ENCODE measurements around the gene SPAG7.

SPAG7 gene

DNA sequence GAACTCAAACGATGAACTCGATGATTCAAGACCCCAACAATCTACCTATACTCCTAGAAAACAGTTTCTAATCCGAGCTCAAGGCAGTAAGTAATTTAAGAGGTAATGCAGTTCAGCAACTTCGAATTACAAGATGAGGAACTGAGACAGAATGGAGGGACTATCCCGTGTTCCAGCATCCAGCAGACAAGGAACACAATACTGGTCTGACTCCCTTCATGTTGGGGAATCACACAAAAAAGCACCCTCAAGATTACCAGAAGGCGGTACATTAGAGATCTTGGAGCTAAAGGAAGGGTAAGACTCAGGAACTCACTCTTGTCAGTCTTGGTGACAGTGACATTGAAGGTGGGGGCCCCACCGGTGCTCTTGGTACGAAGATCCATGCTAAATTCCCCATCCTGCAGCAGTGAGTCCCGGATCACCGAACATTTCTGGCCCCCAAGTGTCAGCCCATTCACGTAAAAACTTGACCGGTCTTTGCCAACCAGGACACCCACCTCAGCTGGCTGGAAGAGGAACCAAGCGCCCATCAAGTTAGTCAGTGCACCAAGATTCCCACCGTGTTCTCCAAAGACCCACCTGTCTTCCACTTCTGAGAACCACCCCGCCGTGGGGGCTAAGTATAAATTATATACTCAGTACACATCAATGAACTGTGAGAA lies 21.2 kb downstream of the SPAG7 start:
- Histone ChIP-seq H3K27me3 (ENCODE audit: insufficient read depth, low read length) (no peaks in the 10 kb centered on the region), H4K20me1 (ENCODE audit: insufficient read depth, low read length) (no peaks in the 10 kb centered on the region), H3K36me3 (ENCODE audit: insufficient read depth, low read length) (peaks cover 65% of the 10 kb centered on the region), H3K9me3 (ENCODE audit: low read length) (no peaks in the 10 kb centered on the region), H3K27ac (ENCODE audit: low read depth, low read length, poor library complexity, severe bottlenecking) (peak overlapping the region; percentile 100), H3K9ac (ENCODE audit: low read length) (peak overlapping the region; percentile 92), H3K4me3 (ENCODE audit: low read depth, low read length, poor library complexity, severe bottlenecking) (peak overlapping the region; percentile 84), H3K79me2 (ENCODE audit: insufficient read depth, low read length) (peaks cover 9% of the 10 kb centered on the region), H2AFZ (ENCODE audit: low read length) (no peak overlapping the region), H3K4me2 (ENCODE audit: low read length) (peak overlapping the region; percentile 75), H3K9me2 (ENCODE audit: low read depth, low read length) (no peaks in the 10 kb centered on the region), H3K4me1 (ENCODE audit: insufficient read depth, low read length, severe bottlenecking) (peaks cover 71% of the 10 kb centered on the region), H3F3A (ENCODE audit: insufficient read depth, low read length) (peaks cover 18% of the 10 kb centered on the region)
- TF ChIP-seq, protein P1, sequence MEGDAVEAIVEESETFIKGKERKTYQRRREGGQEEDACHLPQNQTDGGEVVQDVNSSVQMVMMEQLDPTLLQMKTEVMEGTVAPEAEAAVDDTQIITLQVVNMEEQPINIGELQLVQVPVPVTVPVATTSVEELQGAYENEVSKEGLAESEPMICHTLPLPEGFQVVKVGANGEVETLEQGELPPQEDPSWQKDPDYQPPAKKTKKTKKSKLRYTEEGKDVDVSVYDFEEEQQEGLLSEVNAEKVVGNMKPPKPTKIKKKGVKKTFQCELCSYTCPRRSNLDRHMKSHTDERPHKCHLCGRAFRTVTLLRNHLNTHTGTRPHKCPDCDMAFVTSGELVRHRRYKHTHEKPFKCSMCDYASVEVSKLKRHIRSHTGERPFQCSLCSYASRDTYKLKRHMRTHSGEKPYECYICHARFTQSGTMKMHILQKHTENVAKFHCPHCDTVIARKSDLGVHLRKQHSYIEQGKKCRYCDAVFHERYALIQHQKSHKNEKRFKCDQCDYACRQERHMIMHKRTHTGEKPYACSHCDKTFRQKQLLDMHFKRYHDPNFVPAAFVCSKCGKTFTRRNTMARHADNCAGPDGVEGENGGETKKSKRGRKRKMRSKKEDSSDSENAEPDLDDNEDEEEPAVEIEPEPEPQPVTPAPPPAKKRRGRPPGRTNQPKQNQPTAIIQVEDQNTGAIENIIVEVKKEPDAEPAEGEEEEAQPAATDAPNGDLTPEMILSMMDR (IDR thresholded peaks at IDR 0.05; ENCODE audit: low read length), result no peak
- TF ChIP-seq EZH2 (IDR thresholded peaks at IDR 0.05; ENCODE audit: borderline replicate concordance, low read length), result no peak

DNA sequence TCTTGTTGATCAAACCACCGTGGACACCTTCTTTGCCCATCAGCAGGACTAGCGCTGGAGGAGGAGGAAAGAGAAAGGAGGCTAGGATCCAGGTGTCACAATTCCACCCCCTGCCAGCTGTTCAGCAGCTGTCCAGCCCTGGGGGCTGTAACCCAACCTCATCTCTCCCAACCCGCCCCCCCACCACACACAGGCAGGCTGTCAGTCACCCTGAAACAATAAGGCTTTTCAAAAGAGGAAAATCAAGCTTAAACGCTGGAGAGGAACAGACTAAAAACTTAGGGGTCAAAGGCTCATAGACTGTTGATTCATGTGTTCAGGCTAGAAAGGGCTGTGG lies 21.7 kb downstream of the SPAG7 start:
- peaks cover 18% of the 10 kb centered on the region for H3F3A ChIP-seq (ENCODE audit: insufficient read depth, low read length)

DNA sequence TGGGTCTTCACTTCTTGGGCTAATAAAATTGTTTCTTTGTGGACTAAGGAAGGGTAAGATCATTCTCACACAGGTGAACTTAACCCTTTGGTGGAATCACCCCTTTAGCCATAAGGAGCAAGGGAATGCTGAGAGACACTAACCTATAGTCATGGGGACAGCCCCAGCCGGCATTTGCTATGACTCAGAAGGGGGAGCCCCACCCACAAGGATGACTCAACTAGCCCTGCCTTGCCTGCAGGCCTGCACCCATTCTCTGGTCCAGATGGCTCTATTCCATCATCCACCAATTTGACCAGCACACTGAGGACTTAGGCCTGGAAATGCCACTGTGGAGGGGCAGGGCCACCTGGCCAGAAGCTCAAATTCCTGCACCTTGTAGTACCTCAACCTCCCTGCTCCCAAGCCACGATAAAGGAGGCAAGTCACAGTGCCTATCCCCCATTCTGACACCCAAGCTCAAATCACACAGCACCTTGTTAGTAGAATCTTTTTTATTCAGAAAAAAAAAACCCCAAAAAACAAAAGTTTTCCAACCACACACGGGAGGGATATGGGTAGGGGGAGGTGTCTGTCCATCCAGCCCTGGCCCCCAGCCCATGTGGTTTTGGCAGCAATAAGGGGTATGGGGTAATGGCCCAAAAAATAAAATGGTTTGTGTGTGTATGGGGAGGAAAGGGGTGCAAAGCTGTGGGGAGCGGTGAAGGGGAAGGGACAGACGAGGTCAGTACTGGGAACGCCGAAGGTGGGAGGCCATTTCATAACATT lies 22.3 kb downstream of the SPAG7 start:
- H3K4me3 ChIP-seq (ENCODE audit: low read depth, low read length, poor library complexity, severe bottlenecking), result peak overlapping the region; percentile 84

More for the DNA sequence above, 21.7 kb downstream of the SPAG7 start:
- Histone ChIP-seq H3K9me2 (ENCODE audit: low read depth, low read length) (no peaks in the 10 kb centered on the region), H3K4me1 (ENCODE audit: insufficient read depth, low read length, severe bottlenecking) (peaks cover 73% of the 10 kb centered on the region), H3K27ac (ENCODE audit: low read depth, low read length, poor library complexity, severe bottlenecking) (peak overlapping the region; percentile 100), H3K4me2 (ENCODE audit: low read length) (peak overlapping the region; percentile 75), H3K36me3 (ENCODE audit: insufficient read depth, low read length) (peaks cover 67% of the 10 kb centered on the region), H3K9me3 (ENCODE audit: low read length) (no peaks in the 10 kb centered on the region), H3K27me3 (ENCODE audit: insufficient read depth, low read length) (no peaks in the 10 kb centered on the region), H3K4me3 (ENCODE audit: low read depth, low read length, poor library complexity, severe bottlenecking) (peak overlapping the region; percentile 84), H3K9ac (ENCODE audit: low read length) (peak overlapping the region; percentile 92), H3K79me2 (ENCODE audit: insufficient read depth, low read length) (peaks cover 13% of the 10 kb centered on the region), H2AFZ (ENCODE audit: low read length) (no peak overlapping the region), H4K20me1 (ENCODE audit: insufficient read depth, low read length) (no peaks in the 10 kb centered on the region)
- TF ChIP-seq, protein P1 (IDR thresholded peaks at IDR 0.05; ENCODE audit: low read length), result no peak
- no peak for TF ChIP-seq EZH2 (IDR thresholded peaks at IDR 0.05; ENCODE audit: borderline replicate concordance, low read length)

More for the DNA sequence above, 22.3 kb downstream of the SPAG7 start:
- no peak for TF ChIP-seq EZH2 (IDR thresholded peaks at IDR 0.05; ENCODE audit: borderline replicate concordance, low read length)
- TF ChIP-seq, protein P1 (IDR thresholded peaks at IDR 0.05; ENCODE audit: low read length), result no peak
- Histone ChIP-seq H2AFZ (ENCODE audit: low read length) (no peak overlapping the region), H4K20me1 (ENCODE audit: insufficient read depth, low read length) (no peaks in the 10 kb centered on the region), H3K4me1 (ENCODE audit: insufficient read depth, low read length, severe bottlenecking) (peaks cover 68% of the 10 kb centered on the region), H3K9me3 (ENCODE audit: low read length) (no peaks in the 10 kb centered on the region), H3K27ac (ENCODE audit: low read depth, low read length, poor library complexity, severe bottlenecking) (peak overlapping the region; percentile 83), H3K4me2 (ENCODE audit: low read length) (peak overlapping the region; percentile 49), H3K36me3 (ENCODE audit: insufficient read depth, low read length) (peaks cover 72% of the 10 kb centered on the region), H3K9me2 (ENCODE audit: low read depth, low read length) (no peaks in the 10 kb centered on the region), H3F3A (ENCODE audit: insufficient read depth, low read length) (peaks cover 18% of the 10 kb centered on the region), H3K9ac (ENCODE audit: low read length) (peak overlapping the region; percentile 41; the same call in 1 of the 2 replicates), H3K27me3 (ENCODE audit: insufficient read depth, low read length) (no peaks in the 10 kb centered on the region), H3K79me2 (ENCODE audit: insufficient read depth, low read length) (peaks cover 17% of the 10 kb centered on the region)

All from OCI-LY1 (cell line).